WTC11 (cell line): Measurements from ENCODE around the gene ATF4. TPM values are rescaled to one million over a fixed set of nuclear protein-coding genes. Genes with fewer than 3 reads are reported as not detected.
A peak's percentile ranks its signal among the peaks of the same experiment; 100 is the strongest.

Experiments used
- ATAC-seq: fragments of 200-7000 bp; cut with Tn5 transposase; 2 replicates; pipeline ENCODE4 v1.10.0; 2021; ENCODE audit warnings: mild to moderate bottlenecking, moderate library complexity
- CTCF ChIA-PET: fragments of 300-600 bp; sonication (Branson Sonifier 250); formaldehyde crosslinking; loops from one replicate; lab custom pipeline; 2021; ENCODE audit warnings: antibody characterized with exemption; lab: Charles Lee
- POLR2A ChIA-PET: fragments of 350-600 bp; sonication (Branson Sonifier 250); formaldehyde crosslinking; loops from one replicate; lab custom pipeline; 2021; ENCODE audit warnings: antibody characterized with exemption; lab: Charles Lee
- DNase-seq: peaks from one replicate; pipeline ENCODE4 v3.0.0; 2021; ENCODE audit warnings: low spot score
- H3K27ac Mint-ChIP-seq: 2 replicates; pipeline ENCODE4 v1.8.0; 2021; ENCODE audit warnings: mixed read lengths
- H3K27me3 Mint-ChIP-seq: 2 replicates; pipeline ENCODE4 v1.8.0; 2021; ENCODE audit warnings: low read depth, mild to moderate bottlenecking, moderate library complexity, mixed read lengths
- H3K36me3 Mint-ChIP-seq: 2 replicates; pipeline ENCODE4 v1.8.0; 2021; ENCODE audit warnings: mixed read lengths
- H3K4me1 Mint-ChIP-seq: 2 replicates; pipeline ENCODE4 v1.8.0; 2022; ENCODE audit warnings: mixed read lengths
- H3K4me3 Mint-ChIP-seq: 2 replicates; pipeline ENCODE4 v1.8.0; 2021; ENCODE audit warnings: mild to moderate bottlenecking, moderate library complexity, mixed read lengths
- H3K9me3 Mint-ChIP-seq: 2 replicates; pipeline ENCODE4 v1.8.0; 2021; ENCODE audit warnings: mixed read lengths
- ATF1 ChIP-seq: sonication (generic); formaldehyde crosslinking; IDR thresholded peaks from 2 replicates; pipeline ENCODE4 v1.8.1; 2023; ENCODE audit warnings: mild to moderate bottlenecking, moderate library complexity, missing genetic modification reagents
- CREB1 ChIP-seq: sonication (generic); formaldehyde crosslinking; IDR thresholded peaks from 2 replicates; pipeline ENCODE4 v1.8.0; 2023; ENCODE audit warnings: mild to moderate bottlenecking, missing genetic modification reagents
- CREM ChIP-seq: sonication (generic); formaldehyde crosslinking; IDR thresholded peaks from 2 replicates; pipeline ENCODE4 v1.8.1; 2022; ENCODE audit warnings: mild to moderate bottlenecking, missing genetic modification reagents, moderate library complexity
- CTCF ChIP-seq: fragments of 200-600 bp; IDR thresholded peaks from 2 replicates; pipeline ENCODE4 v1.8.0; 2022; ENCODE audit warnings: antibody characterized with exemption
- GRHL2 ChIP-seq: fragments of 250-450 bp; sonication (Bioruptor Pico); IDR thresholded peaks from 2 replicates; pipeline ENCODE4 v1.8.0; 2022; ENCODE audit warnings: mild to moderate bottlenecking, moderate library complexity; ENCODE audit not compliant: insufficient replicate concordance, severe bottlenecking
- HMGA2 ChIP-seq: fragments of 250-450 bp; sonication (Bioruptor Pico); IDR thresholded peaks from 2 replicates; pipeline ENCODE4 v1.4.0; 2021; ENCODE audit warnings: mild to moderate bottlenecking, moderate library complexity
- JAZF1 ChIP-seq: fragments of 250-450 bp; sonication (Bioruptor Pico); IDR thresholded peaks from 2 replicates; pipeline ENCODE4 v1.9.0; 2021; ENCODE audit warnings: moderate library complexity, mild to moderate bottlenecking, inconsistent platforms
- MLX ChIP-seq: sonication (generic); formaldehyde crosslinking; IDR thresholded peaks from 2 replicates; pipeline ENCODE4 v1.8.1; 2023; ENCODE audit warnings: mild to moderate bottlenecking, missing genetic modification reagents, moderate library complexity
- MYBL2 ChIP-seq: sonication (generic); formaldehyde crosslinking; IDR thresholded peaks from 2 replicates; pipeline ENCODE4 v1.8.1; 2023; ENCODE audit warnings: mild to moderate bottlenecking, moderate library complexity, missing genetic modification reagents
- NFYB ChIP-seq: sonication (generic); formaldehyde crosslinking; conservative IDR thresholded peaks from 2 replicates; pipeline ENCODE4 v1.8.0; 2022; ENCODE audit warnings: low read depth, missing genetic modification reagents
- SOX15 ChIP-seq: fragments of 250-450 bp; sonication (Bioruptor Pico); IDR thresholded peaks from 2 replicates; pipeline ENCODE4 v1.9.0; 2021; ENCODE audit warnings: mild to moderate bottlenecking
- USF1 ChIP-seq: sonication (generic); formaldehyde crosslinking; IDR thresholded peaks from 2 replicates; pipeline ENCODE4 v1.8.0; 2022; ENCODE audit warnings: mild to moderate bottlenecking, missing genetic modification reagents
- ZNF219 ChIP-seq: sonication (generic); formaldehyde crosslinking; IDR thresholded peaks from 2 replicates; pipeline ENCODE4 v1.8.0; 2023; ENCODE audit warnings: missing genetic modification reagents, mild to moderate bottlenecking, borderline replicate concordance
- ZNF263 ChIP-seq: sonication (generic); formaldehyde crosslinking; IDR thresholded peaks from 2 replicates; pipeline ENCODE4 v1.8.1; 2022; ENCODE audit warnings: low read depth, mild to moderate bottlenecking, moderate library complexity, missing genetic modification reagents
- ZNF281 ChIP-seq: sonication (generic); formaldehyde crosslinking; IDR thresholded peaks from 2 replicates; pipeline ENCODE4 v1.8.0; 2023; ENCODE audit warnings: mild to moderate bottlenecking, missing genetic modification reagents
- ZNF317 ChIP-seq: sonication (generic); formaldehyde crosslinking; IDR thresholded peaks from 2 replicates; pipeline ENCODE4 v1.8.1; 2023; ENCODE audit warnings: low read depth, mild to moderate bottlenecking, moderate library complexity, missing genetic modification reagents, borderline replicate concordance
- ZNF423 ChIP-seq: fragments of 250-450 bp; sonication (Bioruptor Pico); IDR thresholded peaks from 2 replicates; pipeline ENCODE4 v2.1.2; 2022; ENCODE audit warnings: mild to moderate bottlenecking, moderate library complexity
- ZSCAN18 ChIP-seq: fragments of 250-450 bp; sonication (Bioruptor Pico); IDR thresholded peaks from 2 replicates; pipeline ENCODE4 v2.1.2; 2022; ENCODE audit warnings: mild to moderate bottlenecking, moderate library complexity
- total RNA-seq: library from RNA; stranded (reverse); gene quantifications from 3 replicates; pipeline ENCODE4 v1.2.3, GENCODE V29; 2021
- TF ChIP-seq, protein P1 (sequence below): sonication (generic); formaldehyde crosslinking; IDR thresholded peaks from 2 replicates; pipeline ENCODE4 v1.8.1; 2023; ENCODE audit warnings: mild to moderate bottlenecking, missing genetic modification reagents
- TF ChIP-seq, protein P2 (sequence below): sonication (generic); formaldehyde crosslinking; IDR thresholded peaks from 2 replicates; pipeline ENCODE4 v1.8.0; 2022; ENCODE audit warnings: mild to moderate bottlenecking, missing genetic modification reagents

Gene ATF4
- total RNA-seq, 1 experiment from 2014 or later, result 460 TPM

GRCh38 chr22:39510529-39511149 lies 9.7 kb upstream of the ATF4 start:
- CTCF ChIA-PET, result interaction anchor here (1.0 to 4.0 kb wide), 4 partner anchors 9 to 19 kb away, joined by 3 to 19 read pairs (median 4); partner anchors contain the start of gene MIEF1
- Mint-ChIP-seq H3K27ac (no peak overlapping the region), H3K36me3 (peaks cover 94% of the 10 kb centered on the region), H3K9me3 (no peaks in the 10 kb centered on the region), H3K27me3 (peaks cover 97% of the 10 kb centered on the region), H3K4me1 (no peaks in the 10 kb centered on the region), H3K4me3 (no peak overlapping the region)
- TF ChIP-seq USF1 (CRISPR knock-in tag) (peak; percentile 38; the same call in 1 of the 2 replicates), SOX15 (CRISPR knock-in tag) (no peak), CREM (CRISPR knock-in tag) (0 out of 2 replicates have a peak, but pooled peaks have one; percentile 33)
- POLR2A ChIA-PET, result interaction anchor here (1.4 to 1.5 kb wide), 2 partner anchors 9 kb away, joined by 3 to 6 read pairs; partner anchors contain the start of gene MIEF1
- no peak for DNase-seq
- ATAC-seq, result peak; percentile 74

- no peak overlapping the region for H3K27ac Mint-ChIP-seq
- CTCF ChIA-PET, result interaction anchor here (1.0 to 4.0 kb wide), 4 partner anchors 9 to 18 kb away, joined by 3 to 19 read pairs (median 4); partner anchors contain the start of gene MIEF1
- H3K4me3 Mint-ChIP-seq, result no peak overlapping the region
- TF ChIP-seq GRHL2, result no peak
- TF ChIP-seq HMGA2 (CRISPR knock-in tag), result no peak
- TF ChIP-seq, protein P1, sequence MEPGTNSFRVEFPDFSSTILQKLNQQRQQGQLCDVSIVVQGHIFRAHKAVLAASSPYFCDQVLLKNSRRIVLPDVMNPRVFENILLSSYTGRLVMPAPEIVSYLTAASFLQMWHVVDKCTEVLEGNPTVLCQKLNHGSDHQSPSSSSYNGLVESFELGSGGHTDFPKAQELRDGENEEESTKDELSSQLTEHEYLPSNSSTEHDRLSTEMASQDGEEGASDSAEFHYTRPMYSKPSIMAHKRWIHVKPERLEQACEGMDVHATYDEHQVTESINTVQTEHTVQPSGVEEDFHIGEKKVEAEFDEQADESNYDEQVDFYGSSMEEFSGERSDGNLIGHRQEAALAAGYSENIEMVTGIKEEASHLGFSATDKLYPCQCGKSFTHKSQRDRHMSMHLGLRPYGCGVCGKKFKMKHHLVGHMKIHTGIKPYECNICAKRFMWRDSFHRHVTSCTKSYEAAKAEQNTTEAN (CRISPR knock-in tag), result no peak
- no peak for TF ChIP-seq NFYB
- no peak for TF ChIP-seq ZNF423 (CRISPR knock-in tag)
- TF ChIP-seq CREB1, result no peak
- DNase-seq (no peak), ATAC-seq (no peak)
- no peaks in the 10 kb centered on the region for H3K4me1 Mint-ChIP-seq
- POLR2A ChIA-PET, result interaction anchor here (1.4 to 1.5 kb wide), 2 partner anchors 8 to 9 kb away, joined by 3 to 6 read pairs; partner anchors contain the start of gene MIEF1
- peaks cover 94% of the 10 kb centered on the region for H3K36me3 Mint-ChIP-seq
- no peaks in the 10 kb centered on the region for H3K9me3 Mint-ChIP-seq
- peaks cover 97% of the 10 kb centered on the region for H3K27me3 Mint-ChIP-seq
These were observed 9.1 kb upstream of the ATF4 start for GRCh38 chr22:39511226-39511625.

GRCh38 chr22:39512026-39512425 lies 8.3 kb upstream of the ATF4 start:
- ATAC-seq (no peak), DNase-seq (no peak)
- peaks cover 90% of the 10 kb centered on the region for H3K36me3 Mint-ChIP-seq
- H3K4me1 Mint-ChIP-seq, result no peaks in the 10 kb centered on the region
- ChIA-PET CTCF (interaction anchor here (4.0 kb wide), 1 partner anchor 16 kb away, joined by 19 read pairs; no protein-coding TSS in a partner anchor), POLR2A (interaction anchor here (1.4 kb wide), 1 partner anchor 10 kb away, joined by 6 read pairs; the partner anchor contains the start of gene MIEF1)
- peaks cover 96% of the 10 kb centered on the region for H3K27me3 Mint-ChIP-seq
- no peaks in the 10 kb centered on the region for H3K9me3 Mint-ChIP-seq
- no peak overlapping the region for H3K4me3 Mint-ChIP-seq
- H3K27ac Mint-ChIP-seq, result no peak overlapping the region
- TF ChIP-seq ZNF423 (CRISPR knock-in tag), result no peak
- no peak for TF ChIP-seq CREM (CRISPR knock-in tag)
- no peak for TF ChIP-seq ZNF263
- TF ChIP-seq ZNF219, result no peak
- TF ChIP-seq MLX (CRISPR knock-in tag), result no peak
- no peak for TF ChIP-seq ZSCAN18 (CRISPR knock-in tag)
- no peak for TF ChIP-seq ZNF281 (CRISPR knock-in tag)
- TF ChIP-seq MYBL2 (CRISPR knock-in tag), result no peak
- no peak for TF ChIP-seq ATF1 (CRISPR knock-in tag)
- no peak for TF ChIP-seq ZNF317 (CRISPR knock-in tag)
- TF ChIP-seq, protein P2, sequence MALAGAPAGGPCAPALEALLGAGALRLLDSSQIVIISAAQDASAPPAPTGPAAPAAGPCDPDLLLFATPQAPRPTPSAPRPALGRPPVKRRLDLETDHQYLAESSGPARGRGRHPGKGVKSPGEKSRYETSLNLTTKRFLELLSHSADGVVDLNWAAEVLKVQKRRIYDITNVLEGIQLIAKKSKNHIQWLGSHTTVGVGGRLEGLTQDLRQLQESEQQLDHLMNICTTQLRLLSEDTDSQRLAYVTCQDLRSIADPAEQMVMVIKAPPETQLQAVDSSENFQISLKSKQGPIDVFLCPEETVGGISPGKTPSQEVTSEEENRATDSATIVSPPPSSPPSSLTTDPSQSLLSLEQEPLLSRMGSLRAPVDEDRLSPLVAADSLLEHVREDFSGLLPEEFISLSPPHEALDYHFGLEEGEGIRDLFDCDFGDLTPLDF, result no peak
- TF ChIP-seq CTCF, result no peak
- TF ChIP-seq JAZF1 (CRISPR knock-in tag), result no peak
